T-cell (primary cell): Measurements from ENCODE around the gene CUX1. TPM values are rescaled to one million over a fixed set of nuclear protein-coding genes. Genes with fewer than 3 reads are reported as not detected.

ENCODE experiments used
- ATAC-seq, 4 experiments: fragments of 200-7000 bp in 3 of 4; fragments of 150-1000 bp in 1 of 4; cut with Tn5 transposase; replicated peaks in 1 of 4; 1 replicate in 3 of 4; 2 replicates in 1 of 4; pipeline ENCODE4 v1.10.0; 2021; ENCODE audit warnings: moderate library complexity in 3 of 4, mild to moderate bottlenecking in 2 of 4, moderate number of reproducible peaks in 1 of 4
- CTCF ChIA-PET, 2 donors: fragments of 300-600 bp; sonication (Branson Sonifier 250); formaldehyde crosslinking; loops; one replicate each; lab custom pipeline; 2022; ENCODE audit warnings: antibody characterized with exemption in 2 of 2; lab: Charles Lee
- POLR2A ChIA-PET, 2 donors: fragments of 300-600 bp; sonication (Branson Sonifier 250); formaldehyde crosslinking; loops; one replicate each; lab custom pipeline; 2022; ENCODE audit warnings: antibody characterized with exemption in 2 of 2; lab: Charles Lee
- DNase-seq, 35 experiments: peaks; one replicate each; pipeline versions ENCODE4 v3.0.0 to v3.0.0-alpha.2; 2013 to 2023
- H3K27ac ChIP-seq: one replicate; pipeline ENCODE4 v1.5.1; 2013; ENCODE audit warnings: low read length
- H3K27me3 ChIP-seq, 2 experiments: replicated peaks in 1 of 2; 1 replicate in 1 of 2; 2 replicates in 1 of 2; pipeline versions ENCODE4 v1.6.1 to v1.7.0; 2013; ENCODE audit warnings: low read length in 1 of 2, mixed read lengths in 1 of 2; ENCODE audit not compliant: control insufficient read depth in 2 of 2, insufficient read depth in 2 of 2; ENCODE audit errors: extremely low read depth in 1 of 2
- H3K36me3 ChIP-seq, 2 donors: 1 replicate in 1 of 2; 2 replicates in 1 of 2; pipeline versions ENCODE4 v1.6.1 to v1.7.0; 2013; ENCODE audit warnings: low read length in 1 of 2; ENCODE audit not compliant: control insufficient read depth in 2 of 2, insufficient read depth in 1 of 2; ENCODE audit errors: extremely low read depth in 1 of 2
- H3K4me1 ChIP-seq, 2 experiments: 1 replicate in 1 of 2; 2 replicates in 1 of 2; pipeline versions ENCODE4 v1.6.1 to v1.7.0; 2013; ENCODE audit warnings: low read length in 2 of 2, mixed read lengths in 1 of 2; ENCODE audit not compliant: insufficient read depth in 2 of 2, control insufficient read depth in 1 of 2; ENCODE audit errors: extremely low read depth in 1 of 2
- H3K4me3 ChIP-seq, 2 donors: 1 replicate in 1 of 2; 2 replicates in 1 of 2; pipeline versions ENCODE4 v1.5.1 to v1.7.0; 2013; ENCODE audit warnings: mild to moderate bottlenecking in 2 of 2, low read length in 1 of 2, moderate library complexity in 1 of 2; ENCODE audit not compliant: control insufficient read depth in 1 of 2; ENCODE audit errors: extremely low read depth in 1 of 2
- H3K9me3 ChIP-seq: 2 replicates; pipeline ENCODE4 v1.7.0; 2013
- H3K27ac Mint-ChIP-seq, 2 donors: one replicate each; pipeline ENCODE4 v1.8.0; 2020 to 2021; ENCODE audit warnings: mild to moderate bottlenecking in 2 of 2, mixed read lengths in 2 of 2
- H3K27me3 Mint-ChIP-seq, 2 donors: one replicate each; pipeline ENCODE4 v1.8.0; 2021 to 2022; ENCODE audit warnings: mixed read lengths in 2 of 2
- H3K36me3 Mint-ChIP-seq: one replicate; pipeline ENCODE4 v1.8.0; 2021; ENCODE audit warnings: mixed read lengths
- H3K4me1 Mint-ChIP-seq, 3 donors: one replicate each; pipeline ENCODE4 v1.8.0; 2020 to 2022; ENCODE audit warnings: mixed read lengths in 3 of 3, mild to moderate bottlenecking in 1 of 3
- H3K4me3 Mint-ChIP-seq, 3 donors: one replicate each; pipeline ENCODE4 v1.8.0; 2020 to 2022; ENCODE audit warnings: mild to moderate bottlenecking in 3 of 3, mixed read lengths in 3 of 3, moderate library complexity in 3 of 3
- H3K9me3 Mint-ChIP-seq, 3 donors: one replicate each; pipeline ENCODE4 v1.8.0; 2020 to 2022; ENCODE audit warnings: mixed read lengths in 3 of 3
- WGBS: methylation state at CpG from one replicate; pipeline ENCODE4 v1.1.5; 2013; ENCODE audit warnings: missing lambda C conversion rate; ENCODE audit not compliant: insufficient coverage; 5-methylcytosine and 5-hydroxymethylcytosine counted together
- total RNA-seq, 35 experiments: library from RNA in 6 of 35; stranded (reverse) in 6 of 35; fragments of 120-200 nt in 1 of 35; gene quantifications; one replicate each; pipeline versions ENCODE4 v1.2.1 to v1.2.4 and lab custom pipeline; 2013 to 2026

Gene CUX1
- total RNA-seq, 5 donors from 2014 or later (not counting 1 experiment from before 2014, with no cell fraction given) = 36.9 to 50.2 (median 42.8) TPM

- WGBS = 95% methylated on average over 8 of the region's 11 CpGs
- Mint-ChIP-seq H3K27me3 (no peaks in the 10 kb centered on the region), H3K9me3 (no peaks in the 10 kb centered on the region), H3K27ac (no peak overlapping the region), H3K4me1 (peaks cover 41 to 48% (median 45%) of the 10 kb centered on the region in 3 donors), H3K36me3 (peaks cover 3% of the 10 kb centered on the region), H3K4me3 (no peak overlapping the region)
- POLR2A ChIA-PET = no interaction called here
- Histone ChIP-seq H3K4me1 (no peaks in the 10 kb centered on the region), H3K9me3 (no peaks in the 10 kb centered on the region), H3K36me3 (peaks cover 0 to 2% of the 10 kb centered on the region in 2 donors), H3K4me3 (no peak overlapping the region), H3K27me3 (no peaks in the 10 kb centered on the region), H3K27ac (no peak overlapping the region)
- no peak for DNase-seq
- CTCF ChIA-PET = no interaction called here
- ATAC-seq = no peak
These were observed 5.7 kb downstream of the CUX1 start for GRCh38 chr7:101823096-101823495.

- CTCF ChIA-PET = interaction anchor here in 1 of 2 donors (0.5 kb wide), 1 partner anchor 32 kb away, joined by 3 read pairs; no protein-coding TSS in a partner anchor
These were observed 6.2 kb downstream of the CUX1 start for GRCh38 chr7:101823596-101823995.

DNA sequence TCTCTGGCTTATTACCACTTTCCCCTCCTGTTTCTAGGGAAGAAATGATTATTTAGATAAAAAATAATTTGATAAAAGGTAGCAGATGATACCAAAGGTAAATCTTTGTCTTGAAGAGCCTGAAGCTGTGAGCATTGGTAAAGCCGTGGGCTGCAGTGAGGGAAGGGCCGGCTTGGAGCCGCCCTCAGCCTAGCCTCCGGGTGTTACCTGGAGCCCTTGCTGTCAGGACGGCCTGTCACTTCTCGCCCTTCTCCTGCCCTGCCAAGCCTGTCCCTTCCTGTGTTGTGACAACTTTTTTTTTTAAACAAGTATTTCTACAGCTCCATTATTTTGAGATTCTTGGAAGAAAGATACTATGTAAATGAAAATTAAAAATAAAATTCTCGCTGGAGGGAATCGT, 7.0 kb downstream of the CUX1 start:
- ChIA-PET POLR2A (no interaction called here), CTCF (no interaction called here)
- WGBS = 92% methylated on average over 2 of the region's 8 CpGs
- H3K4me1 Mint-ChIP-seq = peaks cover 40 to 47% (median 44%) of the 10 kb centered on the region in 3 donors
- no peaks in the 10 kb centered on the region for H3K27me3 Mint-ChIP-seq
- H3K27me3 ChIP-seq = no peaks in the 10 kb centered on the region
- H3K27ac ChIP-seq = no peak overlapping the region
- H3K9me3 ChIP-seq = no peaks in the 10 kb centered on the region
- ATAC-seq (no peak), DNase-seq (no peak)
- H3K27ac Mint-ChIP-seq = no peak overlapping the region
- H3K4me3 Mint-ChIP-seq = no peak overlapping the region
- H3K36me3 ChIP-seq = peaks cover 0 to 2% of the 10 kb centered on the region in 2 donors
- H3K4me1 ChIP-seq = no peaks in the 10 kb centered on the region
- H3K4me3 ChIP-seq = no peak overlapping the region
- H3K36me3 Mint-ChIP-seq = peaks cover 6% of the 10 kb centered on the region
- no peaks in the 10 kb centered on the region for H3K9me3 Mint-ChIP-seq

More at GRCh38 chr7:101823596-101823995, 6.2 kb downstream of the CUX1 start:
- Histone ChIP-seq H3K9me3 (no peaks in the 10 kb centered on the region), H3K36me3 (peaks cover 0 to 2% of the 10 kb centered on the region in 2 donors), H3K27ac (no peak overlapping the region), H3K4me1 (no peaks in the 10 kb centered on the region), H3K27me3 (no peaks in the 10 kb centered on the region), H3K4me3 (no peak overlapping the region)
- peaks cover 3% of the 10 kb centered on the region for H3K36me3 Mint-ChIP-seq
- ATAC-seq = no peak
- no peak overlapping the region for H3K4me3 Mint-ChIP-seq
- H3K27me3 Mint-ChIP-seq = no peaks in the 10 kb centered on the region
- 100% methylated on average over 1 of the region's 5 CpGs for WGBS
- DNase-seq = no peak
- H3K9me3 Mint-ChIP-seq = no peaks in the 10 kb centered on the region
- no peak overlapping the region for H3K27ac Mint-ChIP-seq
- H3K4me1 Mint-ChIP-seq = peaks cover 39 to 46% (median 43%) of the 10 kb centered on the region in 3 donors
- POLR2A ChIA-PET = no interaction called here

GRCh38 chr7:101826081-101826835, 8.8 kb downstream of the CUX1 start:
- H3K4me1 Mint-ChIP-seq = peaks cover 29 to 35% (median 29%) of the 10 kb centered on the region in 3 donors
- CTCF ChIA-PET = interaction anchor here in 1 of 2 donors (0.7 to 1.8 kb wide), 2 partner anchors 26 to 83 kb away, joined by 3 to 6 read pairs; no protein-coding TSS in a partner anchor

GRCh38 chr7:101828301-101829020, 11.0 kb downstream of the CUX1 start:
- ChIA-PET CTCF (interaction anchor here in 1 of 2 donors (0.7 kb wide), 1 partner anchor 84 kb away, joined by 12 read pairs; no protein-coding TSS in a partner anchor), POLR2A (no interaction called here)
- ATAC-seq (no peak), DNase-seq (no peak)
- H3K9me3 Mint-ChIP-seq = no peaks in the 10 kb centered on the region
- peaks cover 9% of the 10 kb centered on the region for H3K36me3 Mint-ChIP-seq
- no peaks in the 10 kb centered on the region for H3K4me1 ChIP-seq
- H3K27me3 ChIP-seq = no peaks in the 10 kb centered on the region
- H3K4me1 Mint-ChIP-seq = peaks cover 26 to 36% (median 35%) of the 10 kb centered on the region in 3 donors
- H3K27me3 Mint-ChIP-seq = no peaks in the 10 kb centered on the region
- WGBS = 91% methylated on average over 8 of the region's 11 CpGs
- H3K4me3 ChIP-seq = no peak overlapping the region
- H3K9me3 ChIP-seq = no peaks in the 10 kb centered on the region
- H3K27ac ChIP-seq = no peak overlapping the region
- H3K27ac Mint-ChIP-seq = no peak overlapping the region
- no peak overlapping the region for H3K4me3 Mint-ChIP-seq
- peaks cover 0 to 2% of the 10 kb centered on the region in 2 donors for H3K36me3 ChIP-seq

More at GRCh38 chr7:101826081-101826835, 8.8 kb downstream of the CUX1 start:
- 88% methylated on average over 6 of the region's 15 CpGs for WGBS
- ATAC-seq (no peak), DNase-seq (no peak)
- Mint-ChIP-seq H3K27ac (no peak overlapping the region), H3K36me3 (peaks cover 9% of the 10 kb centered on the region), H3K4me3 (no peak overlapping the region), H3K9me3 (no peaks in the 10 kb centered on the region), H3K27me3 (no peaks in the 10 kb centered on the region)
- peaks cover 0 to 2% of the 10 kb centered on the region in 2 donors for H3K36me3 ChIP-seq
- H3K27ac ChIP-seq = no peak overlapping the region
- H3K4me1 ChIP-seq = no peaks in the 10 kb centered on the region
- no peaks in the 10 kb centered on the region for H3K9me3 ChIP-seq
- H3K4me3 ChIP-seq = no peak overlapping the region
- no peaks in the 10 kb centered on the region for H3K27me3 ChIP-seq
- POLR2A ChIA-PET = interaction anchor here in 1 of 2 donors (0.7 kb wide), 1 partner anchor 9 kb away, joined by 8 read pairs; the partner anchor contains the start of gene CUX1

DNA sequence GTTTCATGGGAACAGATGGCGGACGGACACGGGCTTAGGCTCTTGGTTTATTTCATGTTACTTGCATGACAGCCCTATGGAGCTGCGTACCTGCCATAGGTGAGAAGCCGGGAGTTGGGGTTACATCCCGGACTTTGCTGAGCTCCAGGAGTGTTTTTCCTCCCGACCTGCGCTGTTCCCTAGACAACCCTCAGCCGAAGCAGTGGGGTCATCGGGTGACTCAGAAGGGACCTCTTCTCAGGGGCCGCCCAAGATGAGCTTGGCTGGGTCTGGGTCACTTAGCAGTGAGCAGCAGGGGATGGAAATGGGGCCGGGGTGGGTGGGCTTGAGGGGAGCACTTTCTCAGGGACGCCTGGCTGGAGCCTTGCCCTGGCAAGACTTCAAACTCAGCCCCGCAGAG, 11.9 kb downstream of the CUX1 start:
- H3K27me3 Mint-ChIP-seq = no peaks in the 10 kb centered on the region

More for the DNA sequence above, 11.9 kb downstream of the CUX1 start:
- Histone ChIP-seq H3K9me3 (no peaks in the 10 kb centered on the region), H3K4me3 (no peak overlapping the region), H3K27ac (no peak overlapping the region), H3K36me3 (peaks cover 0 to 2% of the 10 kb centered on the region in 2 donors), H3K4me1 (no peaks in the 10 kb centered on the region), H3K27me3 (no peaks in the 10 kb centered on the region)
- ChIA-PET CTCF (no interaction called here), POLR2A (no interaction called here)
- no peak overlapping the region for H3K4me3 Mint-ChIP-seq
- DNase-seq (no peak), ATAC-seq (no peak)
- H3K4me1 Mint-ChIP-seq = peaks cover 23 to 36% (median 30%) of the 10 kb centered on the region in 3 donors
- H3K27ac Mint-ChIP-seq = no peak overlapping the region
- H3K36me3 Mint-ChIP-seq = peaks cover 9% of the 10 kb centered on the region
- H3K9me3 Mint-ChIP-seq = no peaks in the 10 kb centered on the region
- 100% methylated on average over 7 of the region's 14 CpGs for WGBS
